ENCODE measurements around the gene NDOR1. TPM values are rescaled to one million over a fixed set of nuclear protein-coding genes. Genes with fewer than 3 reads are reported as not detected.

NDOR1 gene
- total and polyA plus RNA-seq, 2 donors (not counting 3 experiments of a cell fraction or from before 2014, with no cell fraction given): 13.5 to 26.7 TPM

DNA sequence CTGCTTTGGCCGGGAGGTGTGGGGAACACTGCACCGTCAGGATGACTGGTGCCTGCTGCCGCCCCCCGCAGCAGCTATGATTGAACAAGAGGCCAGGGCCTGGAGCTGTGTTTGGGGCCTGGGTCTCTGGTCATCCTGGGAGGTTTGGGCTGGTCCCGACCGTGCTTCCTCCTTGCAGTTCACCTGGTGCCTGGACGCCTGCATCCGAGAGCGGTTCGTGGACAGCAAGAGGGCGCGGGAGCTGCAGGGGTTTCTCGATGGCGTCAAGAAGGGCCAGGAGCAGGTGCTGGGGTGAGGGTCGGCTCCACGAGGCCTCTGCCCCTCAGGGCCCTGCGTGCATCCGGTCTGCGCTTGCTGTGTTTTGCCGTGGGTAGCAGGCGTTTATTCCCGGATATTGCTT is 58.6 kb downstream of the NDOR1 start:
- POLR2A ChIA-PET: no interaction called here
- peaks cover 0 to 27% of the 10 kb centered on the region in 2 experiments for H3K36me3 ChIP-seq (ENCODE audit: control insufficient read depth in 2 of 2, extremely low read depth in 1 of 2, insufficient read depth in 2 of 2, low read length in 2 of 2)
- H3K4me1 ChIP-seq (ENCODE audit: control insufficient read depth, extremely low read depth, insufficient read depth, low read length): peaks cover 14% of the 10 kb centered on the region
- no peaks in the 10 kb centered on the region for H3K79me2 ChIP-seq (ENCODE audit: control insufficient read depth, insufficient read depth, low read length)
- H4K20me1 ChIP-seq (replicated peaks; ENCODE audit: control insufficient read depth, extremely low read depth, insufficient read depth, low read length): no peaks in the 10 kb centered on the region
- H2AFZ ChIP-seq (ENCODE audit: low read depth, low read length): no peak overlapping the region
- intact Hi-C loops (cut with micrococcal nuclease) (no loop called here), dilution Hi-C loops (cut with MboI; ENCODE audit: extremely low pct_ligation_motif_present, low sequenced_read_pairs) (no loop called here)
- H3K4me3 ChIP-seq (replicated peaks in 1 of 3; ENCODE audit: insufficient read depth in 1 of 3, low read depth in 1 of 3, low read length in 3 of 3): no peak overlapping the region
- no peak overlapping the region for H3K27ac ChIP-seq (ENCODE audit: insufficient read depth, low read depth, low read length)
- DNase-seq (ENCODE audit: low read depth, low spot score) (no peak), FAIRE-seq (no peak)
- no peak overlapping the region for H3K9ac ChIP-seq (replicated peaks; ENCODE audit: extremely low read depth, insufficient read depth, low read length)
- no peak overlapping the region for H3K4me2 ChIP-seq (ENCODE audit: insufficient read depth, low read length)
- H3K27me3 ChIP-seq (ENCODE audit: control insufficient read depth in 2 of 2, insufficient read depth in 2 of 2, low read length in 2 of 2): no peaks in the 10 kb centered on the region
- H3K9me1 ChIP-seq (replicated peaks; ENCODE audit: control insufficient read depth, extremely low read depth, insufficient read depth, low read length): no peaks in the 10 kb centered on the region
- TF ChIP-seq, protein P1, sequence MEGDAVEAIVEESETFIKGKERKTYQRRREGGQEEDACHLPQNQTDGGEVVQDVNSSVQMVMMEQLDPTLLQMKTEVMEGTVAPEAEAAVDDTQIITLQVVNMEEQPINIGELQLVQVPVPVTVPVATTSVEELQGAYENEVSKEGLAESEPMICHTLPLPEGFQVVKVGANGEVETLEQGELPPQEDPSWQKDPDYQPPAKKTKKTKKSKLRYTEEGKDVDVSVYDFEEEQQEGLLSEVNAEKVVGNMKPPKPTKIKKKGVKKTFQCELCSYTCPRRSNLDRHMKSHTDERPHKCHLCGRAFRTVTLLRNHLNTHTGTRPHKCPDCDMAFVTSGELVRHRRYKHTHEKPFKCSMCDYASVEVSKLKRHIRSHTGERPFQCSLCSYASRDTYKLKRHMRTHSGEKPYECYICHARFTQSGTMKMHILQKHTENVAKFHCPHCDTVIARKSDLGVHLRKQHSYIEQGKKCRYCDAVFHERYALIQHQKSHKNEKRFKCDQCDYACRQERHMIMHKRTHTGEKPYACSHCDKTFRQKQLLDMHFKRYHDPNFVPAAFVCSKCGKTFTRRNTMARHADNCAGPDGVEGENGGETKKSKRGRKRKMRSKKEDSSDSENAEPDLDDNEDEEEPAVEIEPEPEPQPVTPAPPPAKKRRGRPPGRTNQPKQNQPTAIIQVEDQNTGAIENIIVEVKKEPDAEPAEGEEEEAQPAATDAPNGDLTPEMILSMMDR (IDR thresholded peaks at IDR 0.05; ENCODE audit: extremely low read depth in 1 of 2, insufficient read depth in 1 of 2, low read depth in 1 of 2, low read length in 2 of 2): no peak
- TF ChIP-seq FOS (IDR thresholded peaks at IDR 0.05; ENCODE audit: borderline replicate concordance, insufficient read depth, low read length) (no peak), POLR2A (IDR thresholded peaks at IDR 0.05; ENCODE audit: low read depth, low read length) (no peak), MYC (IDR thresholded peaks at IDR 0.05; ENCODE audit: low read depth, low read length) (no peak), GATA2 (IDR thresholded peaks at IDR 0.05; ENCODE audit: insufficient read depth, insufficient read length, low read depth, low read length) (no peak), EZH2 (IDR thresholded peaks at IDR 0.05; ENCODE audit: borderline replicate concordance, low read depth, low read length, severe bottlenecking) (no peak), POLR2AphosphoS5 (IDR thresholded peaks at IDR 0.05; ENCODE audit: insufficient read depth, low read depth, low read length) (no peak), JUN (IDR thresholded peaks at IDR 0.05; ENCODE audit: borderline replicate concordance, insufficient read depth, insufficient read length, low read depth) (no peak)
- TF ChIP-seq, protein P2, sequence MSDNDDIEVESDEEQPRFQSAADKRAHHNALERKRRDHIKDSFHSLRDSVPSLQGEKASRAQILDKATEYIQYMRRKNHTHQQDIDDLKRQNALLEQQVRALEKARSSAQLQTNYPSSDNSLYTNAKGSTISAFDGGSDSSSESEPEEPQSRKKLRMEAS (IDR thresholded peaks at IDR 0.05; ENCODE audit: insufficient read depth, insufficient read length): no peak
- CTCF ChIA-PET: interaction anchor here (1.5 kb wide), 1 partner anchor 28 kb away, joined by 6 read pairs; no protein-coding TSS in a partner anchor
- BruUV-seq (replicated peaks): no TSS peak
- H3K9me3 ChIP-seq (replicated peaks; ENCODE audit: control insufficient read depth, insufficient read depth, low read length): no peaks in the 10 kb centered on the region

All from endothelial cell of umbilical vein (primary cell).